GM23248 (cell line): ENCODE results near the gene LCN15.

Experiments used
- EZH2 ChIP-seq: fragments of 200-600 bp; sonication (generic); IDR thresholded peaks from 2 replicates; pipeline ENCODE4 v1.6.1; 2018; ENCODE audit warnings: antibody characterized with exemption, mild to moderate bottlenecking; ENCODE audit not compliant: insufficient read depth, poor library complexity, severe bottlenecking
- EZH2phosphoT487 ChIP-seq: fragments of 200-600 bp; sonication (generic); IDR thresholded peaks from 2 replicates; pipeline ENCODE4 v1.6.1; 2018; ENCODE audit warnings: antibody characterized with exemption, moderate library complexity, mild to moderate bottlenecking, low read depth; ENCODE audit not compliant: insufficient read depth

GRCh38 chr9:136791516-136792276 lies 27.4 kb upstream of the LCN15 start:
- no peak for TF ChIP-seq EZH2
- no peak for TF ChIP-seq EZH2phosphoT487
